HEK293 (cell line): ENCODE results near the gene TUBB3.

Source experiments
- CTCF ChIA-PET: fragments of 350-600 bp; formaldehyde crosslinking; extraction: SDS; loops from one replicate; lab custom pipeline; 2021; ENCODE audit warnings: antibody characterized with exemption; lab: Yijun Ruan, JAX
- POLR2A ChIA-PET: fragments of 300-600 bp; formaldehyde crosslinking; extraction: SDS; loops from one replicate; lab custom pipeline; 2020; ENCODE audit warnings: antibody characterized with exemption, inconsistent platforms; lab: Yijun Ruan, JAX
- H3K27ac ChIP-seq: fragments of 200-500 bp; sonication (Bioruptor generic); 2 replicates; pipeline ENCODE4 v1.5.1; 2014; ENCODE audit warnings: low read depth, low read length, control low read depth, inconsistent platforms; ENCODE audit errors: extremely low read depth
- H3K36me3 ChIP-seq, 2 experiments: fragments of 200-500 bp in 1 of 2; sonication (Bioruptor generic) in 1 of 2; 1 replicate in 1 of 2; 2 replicates in 1 of 2; pipeline ENCODE4 v1.5.1; 2014 to 2017; ENCODE audit warnings: inconsistent platforms in 2 of 2, low read length in 2 of 2; ENCODE audit not compliant: control insufficient read depth in 2 of 2, insufficient read depth in 1 of 2
- H3K4me1 ChIP-seq: fragments of 200-500 bp; sonication (Bioruptor generic); 2 replicates; pipeline ENCODE4 v1.5.1; 2014; ENCODE audit warnings: mild to moderate bottlenecking, low read length, inconsistent platforms; ENCODE audit not compliant: control insufficient read depth, insufficient read depth
- H3K4me3 ChIP-seq: 2 replicates; pipeline ENCODE4 v1.5.1; 2011; ENCODE audit warnings: low read depth, mild to moderate bottlenecking, control low read depth, low read length, moderate library complexity
- H3K9me3 ChIP-seq: fragments of 200-500 bp; sonication (Bioruptor generic); 2 replicates; pipeline ENCODE4 v1.5.1; 2014; ENCODE audit warnings: low read depth, low read length, inconsistent platforms; ENCODE audit not compliant: control insufficient read depth, insufficient read depth
- ATF2 ChIP-seq: fragments of 450-650 bp; formaldehyde crosslinking; IDR thresholded peaks from 2 replicates; pipeline ENCODE4 v1.5.1; 2016; ENCODE audit warnings: missing biosample characterization, missing genetic modification characterization, low read depth
- GLI4 ChIP-seq: fragments of 450-650 bp; formaldehyde crosslinking; IDR thresholded peaks from 2 replicates; pipeline ENCODE4 v1.5.1; 2016; ENCODE audit warnings: missing biosample characterization, missing genetic modification characterization
- GLIS1 ChIP-seq: fragments of 450-650 bp; formaldehyde crosslinking; IDR thresholded peaks from 2 replicates; pipeline ENCODE4 v1.5.1; 2016; ENCODE audit warnings: missing biosample characterization, missing genetic modification characterization
- HOXC10 ChIP-seq: sonication (generic); formaldehyde crosslinking; IDR thresholded peaks from 2 replicates; pipeline ENCODE4 v1.8.1; 2023; ENCODE audit warnings: mild to moderate bottlenecking, missing genetic modification reagents
- KLF8 ChIP-seq: fragments of 450-650 bp; formaldehyde crosslinking; IDR thresholded peaks from 2 replicates; pipeline ENCODE4 v1.5.1; 2016; ENCODE audit warnings: missing biosample characterization, missing genetic modification characterization
- MYNN ChIP-seq: fragments of 450-650 bp; formaldehyde crosslinking; IDR thresholded peaks from 2 replicates; pipeline ENCODE4 v1.5.1; 2016; ENCODE audit warnings: missing biosample characterization, missing genetic modification characterization, borderline replicate concordance
- PBX3 ChIP-seq: sonication (generic); formaldehyde crosslinking; IDR thresholded peaks from 2 replicates; pipeline ENCODE4 v1.8.1; 2022; ENCODE audit warnings: mild to moderate bottlenecking, moderate library complexity, missing genetic modification reagents
- SALL2 ChIP-seq: fragments of 450-650 bp; formaldehyde crosslinking; IDR thresholded peaks from 2 replicates; pipeline ENCODE4 v1.5.0; 2017; ENCODE audit warnings: missing biosample characterization, mild to moderate bottlenecking, missing genetic modification characterization, borderline replicate concordance
- TRIM28 ChIP-seq: IDR thresholded peaks from 2 replicates; pipeline ENCODE4 v1.6.1; 2011; ENCODE audit warnings: low read length, control low read depth, borderline replicate concordance
- ZBTB20 ChIP-seq: fragments of 450-650 bp; formaldehyde crosslinking; IDR thresholded peaks from 2 replicates; pipeline ENCODE4 v1.5.1; 2016; ENCODE audit warnings: missing biosample characterization, missing genetic modification characterization
- ZFHX2 ChIP-seq: fragments of 450-650 bp; formaldehyde crosslinking; conservative IDR thresholded peaks from 2 replicates; pipeline ENCODE4 v1.5.1; 2016; ENCODE audit warnings: missing biosample characterization, missing genetic modification characterization
- ZFP69B ChIP-seq: fragments of 450-650 bp; formaldehyde crosslinking; IDR thresholded peaks from 2 replicates; pipeline ENCODE4 v1.5.1; 2016; ENCODE audit warnings: missing biosample characterization, missing genetic modification characterization
- ZNF112 ChIP-seq: fragments of 450-650 bp; formaldehyde crosslinking; IDR thresholded peaks from 2 replicates; pipeline ENCODE4 v1.5.0; 2017; ENCODE audit warnings: missing biosample characterization, missing genetic modification characterization
- ZNF133 ChIP-seq: fragments of 450-650 bp; formaldehyde crosslinking; IDR thresholded peaks from 2 replicates; pipeline ENCODE4 v1.5.1; 2016; ENCODE audit warnings: missing biosample characterization, missing genetic modification characterization
- ZNF138 ChIP-seq: fragments of 450-650 bp; formaldehyde crosslinking; IDR thresholded peaks from 2 replicates; pipeline ENCODE4 v1.5.1; 2016; ENCODE audit warnings: missing biosample characterization, missing genetic modification characterization, borderline replicate concordance
- ZNF169 ChIP-seq: fragments of 450-650 bp; formaldehyde crosslinking; IDR thresholded peaks from 2 replicates; pipeline ENCODE4 v1.5.1; 2016; ENCODE audit warnings: missing biosample characterization, missing genetic modification characterization
- ZNF221 ChIP-seq: fragments of 450-650 bp; formaldehyde crosslinking; IDR thresholded peaks from 2 replicates; pipeline ENCODE4 v1.5.1; 2017; ENCODE audit warnings: missing biosample characterization, missing genetic modification characterization, borderline replicate concordance
- ZNF354C ChIP-seq: fragments of 450-650 bp; formaldehyde crosslinking; IDR thresholded peaks from 2 replicates; pipeline ENCODE4 v1.5.1; 2016; ENCODE audit warnings: missing biosample characterization, missing genetic modification characterization, low read depth, borderline replicate concordance
- ZNF48 ChIP-seq: fragments of 450-650 bp; formaldehyde crosslinking; IDR thresholded peaks from 2 replicates; pipeline ENCODE4 v1.5.1; 2016; ENCODE audit warnings: missing biosample characterization, missing genetic modification characterization
- ZNF488 ChIP-seq: fragments of 450-650 bp; formaldehyde crosslinking; IDR thresholded peaks from 2 replicates; pipeline ENCODE4 v1.5.1; 2016; ENCODE audit warnings: missing biosample characterization, missing genetic modification characterization
- ZNF501 ChIP-seq: fragments of 450-650 bp; formaldehyde crosslinking; IDR thresholded peaks from 2 replicates; pipeline ENCODE4 v1.5.1; 2016; ENCODE audit warnings: missing biosample characterization, missing genetic modification characterization
- ZNF510 ChIP-seq: fragments of 450-650 bp; formaldehyde crosslinking; IDR thresholded peaks from 2 replicates; pipeline ENCODE4 v1.5.1; 2018; ENCODE audit warnings: mild to moderate bottlenecking, missing genetic modification characterization, missing biosample characterization; ENCODE audit not compliant: insufficient replicate concordance
- ZNF544 ChIP-seq: fragments of 450-650 bp; formaldehyde crosslinking; IDR thresholded peaks from 2 replicates; pipeline ENCODE4 v1.5.0; 2017; ENCODE audit warnings: missing biosample characterization, missing genetic modification characterization
- ZNF548 ChIP-seq: fragments of 450-650 bp; formaldehyde crosslinking; IDR thresholded peaks from 2 replicates; pipeline ENCODE4 v1.5.1; 2016; ENCODE audit warnings: missing biosample characterization, missing genetic modification characterization
- ZNF621 ChIP-seq: fragments of 450-650 bp; formaldehyde crosslinking; IDR thresholded peaks from 2 replicates; pipeline ENCODE4 v1.5.1; 2017; ENCODE audit warnings: missing biosample characterization, missing genetic modification characterization
- ZNF623 ChIP-seq: fragments of 450-650 bp; formaldehyde crosslinking; IDR thresholded peaks from 2 replicates; pipeline ENCODE4 v1.5.1; 2016; ENCODE audit warnings: missing biosample characterization, missing genetic modification characterization
- ZNF658 ChIP-seq: fragments of 450-650 bp; formaldehyde crosslinking; IDR thresholded peaks from 2 replicates; pipeline ENCODE4; 2016; ENCODE audit warnings: missing biosample characterization, missing genetic modification characterization
- ZNF670 ChIP-seq: fragments of 450-650 bp; formaldehyde crosslinking; IDR thresholded peaks from 2 replicates; pipeline ENCODE4 v1.5.1; 2016; ENCODE audit warnings: missing biosample characterization, missing genetic modification characterization, low read depth
- ZNF704 ChIP-seq: fragments of 450-650 bp; formaldehyde crosslinking; IDR thresholded peaks from 2 replicates; pipeline ENCODE4 v1.5.1; 2016; ENCODE audit warnings: missing biosample characterization, missing genetic modification characterization
- ZNF777 ChIP-seq: fragments of 450-650 bp; formaldehyde crosslinking; IDR thresholded peaks from 2 replicates; pipeline ENCODE4 v1.5.1; 2017; ENCODE audit warnings: missing biosample characterization, missing genetic modification characterization, borderline replicate concordance
- ZNF785 ChIP-seq: fragments of 450-650 bp; formaldehyde crosslinking; IDR thresholded peaks from 2 replicates; pipeline ENCODE4 v1.5.1; 2016; ENCODE audit warnings: missing biosample characterization, missing genetic modification characterization
- ZSCAN30 ChIP-seq: fragments of 450-650 bp; IDR thresholded peaks from 2 replicates; pipeline ENCODE4 v1.5.1; 2018; ENCODE audit warnings: missing biosample characterization, mild to moderate bottlenecking, missing genetic modification characterization, moderate library complexity

Gene TUBB3

GRCh38 chr16:89881368-89881730 is 41.8 kb upstream of the TUBB3 start (continued):
- TF ChIP-seq ZNF48 (tag by site-specific recombination) (no peak), ZNF169 (tag by site-specific recombination) (no peak), ZNF621 (tag by site-specific recombination) (no peak), MYNN (tag by site-specific recombination) (no peak), HOXC10 (CRISPR knock-in tag) (no peak), ZNF221 (no peak), ZNF510 (no peak)

GRCh38 chr16:89883346-89884040 is 39.6 kb upstream of the TUBB3 start:
- Histone ChIP-seq H3K4me3 (no peak overlapping the region), H3K36me3 (peaks cover 26 to 83% of the 10 kb centered on the region in 2 experiments; a peak in 2 of 3 replicates), H3K27ac (no peak overlapping the region), H3K4me1 (no peaks in the 10 kb centered on the region), H3K9me3 (no peaks in the 10 kb centered on the region)
- TF ChIP-seq ZNF658 (tag by site-specific recombination) (no peak), ZNF785 (no peak), ZNF704 (tag by site-specific recombination) (no peak), KLF8 (tag by site-specific recombination) (no peak), SALL2 (tag by site-specific recombination) (no peak), GLI4 (tag by site-specific recombination) (no peak), ZNF544 (tag by site-specific recombination) (no peak), ZNF488 (no peak), ZNF133 (tag by site-specific recombination) (no peak), ZNF112 (tag by site-specific recombination) (no peak), ZNF623 (no peak)
- CTCF ChIA-PET: no interaction called here
- POLR2A ChIA-PET: no interaction called here

- ChIA-PET POLR2A (no interaction called here), CTCF (no interaction called here)
- H3K36me3 ChIP-seq: peaks cover 28 to 77% of the 10 kb centered on the region in 2 experiments; a peak in 2 of 3 replicates
Measured at GRCh38 chr16:89884041-89884421, 39.1 kb upstream of the TUBB3 start.

More at GRCh38 chr16:89884041-89884421, 39.1 kb upstream of the TUBB3 start:
- Histone ChIP-seq H3K9me3 (no peaks in the 10 kb centered on the region), H3K4me1 (no peaks in the 10 kb centered on the region), H3K4me3 (no peak overlapping the region), H3K27ac (no peak overlapping the region)
- TF ChIP-seq ZNF501 (tag by site-specific recombination): no peak
- no peak for TF ChIP-seq ZNF354C
- no peak for TF ChIP-seq ZNF777
- no peak for TF ChIP-seq TRIM28
- no peak for TF ChIP-seq ZBTB20 (tag by site-specific recombination)
- TF ChIP-seq ZNF138 (tag by site-specific recombination): no peak
- TF ChIP-seq ATF2 (tag by site-specific recombination): no peak
- no peak for TF ChIP-seq ZNF621 (tag by site-specific recombination)
- no peak for TF ChIP-seq ZSCAN30 (tag by site-specific recombination)
- TF ChIP-seq ZFHX2 (tag by site-specific recombination): no peak
- no peak for TF ChIP-seq PBX3 (CRISPR knock-in tag)
- TF ChIP-seq ZFP69B (tag by site-specific recombination): no peak
- TF ChIP-seq ZNF670 (tag by site-specific recombination): no peak
- TF ChIP-seq ZNF169 (tag by site-specific recombination): no peak
- no peak for TF ChIP-seq ZNF548 (tag by site-specific recombination)
- TF ChIP-seq GLIS1 (tag by site-specific recombination): no peak
